ENCODE data around the gene CYP2R1.
A peak's percentile ranks its signal among the peaks of the same experiment; 100 is the strongest.
"Not testable (repeated sequence)": the region's sequence is repeated elsewhere in the genome, so short reads cannot be mapped to it uniquely, and the experiment has no call there.

The CYP2R1 gene

DNA sequence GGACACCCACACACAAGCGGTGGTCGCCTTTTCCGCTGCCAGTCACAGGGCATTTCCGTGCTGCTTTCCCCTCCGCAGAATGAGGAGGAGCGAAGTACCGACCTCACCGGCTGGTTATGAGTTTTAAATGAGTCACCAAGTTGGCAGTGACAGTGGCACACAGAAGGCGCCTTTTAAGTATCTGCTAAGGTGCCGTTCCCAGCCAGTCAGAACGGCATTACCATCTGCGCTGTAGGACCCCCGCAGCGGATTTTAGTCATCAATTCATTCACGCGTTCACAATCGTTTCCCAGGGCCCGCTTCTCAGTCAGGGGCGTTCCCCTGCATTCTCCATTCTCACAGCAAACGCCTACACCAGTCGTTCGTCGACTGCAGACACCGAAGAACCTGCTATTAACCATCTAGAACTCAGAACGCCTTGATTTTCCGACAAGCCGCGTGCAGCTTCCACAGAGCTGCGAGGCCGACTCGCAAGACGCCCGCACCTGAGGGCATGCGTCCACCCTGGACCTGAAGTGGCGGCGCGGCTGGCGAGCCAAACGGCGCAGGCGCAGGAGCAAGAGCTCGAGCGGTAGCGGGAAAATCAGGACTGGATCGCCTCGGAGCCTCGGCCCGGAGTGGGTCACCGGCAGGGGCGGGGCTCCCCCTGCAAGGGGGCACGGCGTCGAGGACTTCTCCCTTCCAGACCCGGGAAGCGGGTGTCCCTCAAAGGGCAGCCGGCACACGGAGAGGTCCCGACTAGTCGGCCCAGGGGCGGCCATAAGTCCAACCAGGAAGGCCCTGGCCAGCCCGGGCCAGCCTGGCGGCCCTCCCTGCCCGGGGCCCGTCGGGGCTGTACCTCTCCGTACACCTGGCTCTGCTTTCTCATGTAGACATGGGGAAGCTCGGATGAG, 642 bp downstream of the CYP2R1 start:
- peak; percentile 82 for DNase-seq

DNA sequence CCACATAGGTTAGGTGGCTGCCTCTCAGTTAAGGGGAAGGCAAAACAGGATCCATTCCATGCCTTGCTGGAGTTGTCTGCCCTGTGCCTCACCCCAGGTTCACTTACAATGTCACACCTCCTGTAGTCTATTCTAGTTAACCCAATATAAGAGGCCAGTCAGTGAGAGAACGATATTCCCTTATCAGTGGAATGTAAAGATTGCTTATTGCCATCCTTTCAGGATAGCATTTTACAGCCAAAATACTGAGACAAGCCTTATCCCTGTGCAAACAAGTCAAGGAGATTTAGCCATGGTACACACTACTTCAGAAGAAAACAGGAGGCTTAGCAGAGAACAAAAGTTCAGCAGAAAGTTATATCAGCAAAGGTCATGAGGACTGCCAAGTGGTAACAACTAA, 5.5 kb downstream of the CYP2R1 start:
- DNase-seq = no peak

DNA sequence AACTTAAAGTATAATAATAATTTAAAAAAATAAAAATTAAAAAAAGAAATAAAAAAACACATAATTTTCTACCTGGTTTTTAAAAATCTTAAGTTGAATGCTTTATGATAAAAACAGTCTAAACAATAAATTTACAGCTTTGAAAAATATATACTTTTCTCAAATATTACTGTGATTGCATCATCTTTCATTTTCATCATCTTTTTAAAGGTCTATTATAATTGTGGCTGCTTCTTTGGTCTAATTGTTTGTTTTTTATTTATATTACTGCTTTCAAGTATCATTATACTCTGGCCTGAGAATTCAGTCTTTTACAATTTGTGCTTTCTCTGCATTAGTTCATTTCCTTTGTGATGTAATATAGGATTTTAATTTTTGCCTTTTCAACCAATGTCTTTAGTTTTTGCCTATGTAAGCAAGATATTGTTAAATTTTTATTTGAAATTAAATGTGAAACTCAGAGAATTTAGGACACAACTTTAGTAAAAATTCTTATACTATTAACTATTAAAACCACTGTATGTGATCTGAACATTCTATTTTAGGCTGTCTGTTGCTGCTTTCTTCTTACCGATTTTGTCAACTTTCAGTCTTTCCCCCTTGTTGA, 7.3 kb downstream of the CYP2R1 start:
- DNase-seq = no peak

DNA sequence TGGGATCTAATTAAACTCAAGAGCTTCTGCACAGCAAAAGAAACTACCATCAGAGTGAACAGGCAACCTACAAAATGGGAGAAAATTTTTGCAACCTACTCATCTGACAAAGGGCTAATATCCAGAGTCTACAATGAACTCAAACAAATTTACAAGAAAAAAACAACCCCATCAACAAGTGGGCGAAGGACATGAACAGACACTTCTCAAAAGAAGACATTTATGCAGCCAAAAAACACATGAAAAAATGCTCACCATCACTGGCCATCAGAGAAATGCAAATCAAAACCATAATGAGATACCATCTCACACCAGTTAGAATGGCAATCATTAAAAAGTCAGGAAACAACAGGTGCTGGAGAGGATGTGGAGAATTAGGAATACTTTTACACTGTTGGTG, 8.3 kb downstream of the CYP2R1 start:
- not testable (repeated sequence) for DNase-seq

DNA sequence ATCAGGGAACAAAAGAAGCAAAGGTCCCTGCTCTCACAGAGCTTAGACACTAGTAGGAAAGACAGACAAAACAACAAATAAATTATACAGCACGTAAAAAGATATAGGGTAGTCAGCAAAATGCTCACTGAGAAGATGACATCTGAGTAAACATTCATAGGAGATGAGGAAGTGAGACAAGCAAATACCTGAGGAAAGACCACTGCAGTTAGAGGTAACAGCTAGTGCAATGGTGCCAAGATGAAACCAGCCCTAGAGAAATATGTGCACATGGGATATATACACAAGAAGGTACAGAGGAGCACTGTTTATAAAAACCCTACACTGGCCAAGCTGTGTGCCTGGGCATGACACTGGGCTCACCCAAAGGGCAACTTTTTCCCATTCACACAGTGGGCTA, 9.8 kb downstream of the CYP2R1 start:
- no peak for DNase-seq

DNA sequence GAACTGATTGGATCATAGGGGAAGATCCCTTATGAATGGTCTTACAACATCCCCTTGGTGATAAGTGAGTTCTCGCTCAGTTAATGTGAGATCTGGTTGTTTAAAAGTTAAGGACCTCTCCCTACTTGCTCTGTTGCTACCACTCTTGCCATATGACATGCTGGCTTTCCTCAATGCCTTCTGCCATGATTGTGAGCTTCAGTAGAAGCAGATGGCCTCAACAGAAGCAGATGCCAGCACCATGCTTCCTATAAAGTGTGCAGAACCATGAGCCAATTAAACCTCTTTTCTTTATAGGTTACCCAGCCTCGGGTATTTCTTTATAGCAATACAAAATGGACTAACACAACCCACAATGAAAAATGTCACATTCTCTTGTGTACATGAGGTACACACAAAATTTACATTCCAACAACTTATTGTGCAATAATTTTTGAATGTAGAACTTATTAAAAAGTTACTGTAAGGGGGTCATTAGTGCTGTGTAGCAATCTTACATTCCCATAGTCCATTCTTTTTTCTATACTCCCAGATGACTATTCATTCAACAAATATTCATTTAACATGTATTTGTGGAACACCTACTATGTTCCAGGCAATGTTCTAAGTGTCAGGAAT, 10.3 kb downstream of the CYP2R1 start:
- DNase-seq = peak; percentile 1

DNA sequence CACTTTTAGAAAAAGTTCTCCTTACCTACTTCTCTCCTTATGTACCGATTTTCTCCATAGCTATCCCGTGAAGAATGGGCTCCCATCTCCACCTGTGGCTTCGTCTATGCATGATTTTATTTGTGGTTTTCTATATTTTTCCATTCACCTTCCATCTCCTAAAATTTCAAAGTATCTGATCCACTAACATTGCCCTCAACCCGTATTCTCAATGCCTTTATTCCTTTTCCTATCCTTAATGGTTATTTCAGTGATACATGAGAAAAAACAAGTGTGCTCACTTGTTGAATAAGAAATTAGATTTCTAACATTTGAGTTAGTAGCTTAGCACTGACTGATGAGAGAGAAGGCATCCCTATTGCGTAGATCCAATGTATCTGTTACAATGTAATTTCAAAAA, 16.9 kb downstream of the CYP2R1 start:
- no peak for DNase-seq

DNA sequence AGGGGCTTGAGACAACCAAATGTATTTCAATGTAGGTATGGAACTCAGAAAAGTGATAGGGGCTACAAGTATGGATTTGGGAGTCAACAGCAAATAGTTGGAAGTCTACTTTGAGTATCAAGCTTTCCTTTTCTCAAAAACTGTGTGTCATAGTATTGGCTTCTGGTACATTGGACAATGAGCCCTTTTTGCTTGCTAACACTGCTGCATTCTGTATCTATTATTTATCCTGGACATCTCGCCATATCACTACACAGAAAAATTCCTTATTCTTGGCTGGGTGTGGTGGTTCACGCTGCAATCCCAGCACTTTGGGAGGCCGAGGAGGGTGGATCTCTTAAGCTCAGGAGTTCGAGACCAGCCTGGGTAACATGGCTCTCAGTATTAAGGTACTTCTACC, 18.4 kb downstream of the CYP2R1 start:
- no peak for DNase-seq

DNA sequence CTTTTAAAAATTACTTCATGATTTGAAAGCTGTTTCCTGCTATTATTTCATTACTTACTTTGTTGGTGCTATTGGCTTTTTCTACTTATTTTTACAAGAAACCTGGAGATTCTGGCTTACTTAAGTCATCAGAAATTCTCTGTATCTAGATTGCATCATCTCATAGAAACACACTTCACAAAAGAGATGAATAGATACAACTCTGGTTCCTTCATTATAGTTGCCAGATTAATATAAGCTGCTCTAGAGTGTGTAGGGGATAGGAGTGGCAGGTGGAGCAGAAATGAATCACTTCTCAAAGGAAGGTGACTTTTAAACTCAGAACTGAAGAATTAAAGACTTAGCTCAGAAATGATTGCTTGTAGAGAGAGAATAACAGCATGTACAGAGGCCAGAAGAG, 20.0 kb downstream of the CYP2R1 start:
- DNase-seq = no peak

DNA sequence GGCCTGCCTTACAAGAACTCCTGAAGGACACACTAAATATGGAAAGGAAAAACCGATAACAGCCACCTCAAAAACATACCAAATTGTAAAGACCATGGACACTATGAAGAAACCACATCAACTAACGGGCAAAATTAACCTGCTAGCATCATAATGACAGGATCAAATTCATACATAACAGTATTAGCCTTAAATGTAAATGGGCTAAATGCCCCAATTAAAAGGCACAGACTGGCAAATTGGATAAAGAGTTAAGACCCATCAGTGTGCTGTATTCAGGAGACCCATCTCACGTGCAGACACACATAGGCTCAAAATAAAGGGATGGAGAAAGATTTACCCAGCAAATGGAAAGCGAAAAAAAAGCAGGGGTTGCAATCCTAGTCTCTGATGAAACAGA, 28.3 kb downstream of the CYP2R1 start:
- not testable (repeated sequence) for DNase-seq

DNA sequence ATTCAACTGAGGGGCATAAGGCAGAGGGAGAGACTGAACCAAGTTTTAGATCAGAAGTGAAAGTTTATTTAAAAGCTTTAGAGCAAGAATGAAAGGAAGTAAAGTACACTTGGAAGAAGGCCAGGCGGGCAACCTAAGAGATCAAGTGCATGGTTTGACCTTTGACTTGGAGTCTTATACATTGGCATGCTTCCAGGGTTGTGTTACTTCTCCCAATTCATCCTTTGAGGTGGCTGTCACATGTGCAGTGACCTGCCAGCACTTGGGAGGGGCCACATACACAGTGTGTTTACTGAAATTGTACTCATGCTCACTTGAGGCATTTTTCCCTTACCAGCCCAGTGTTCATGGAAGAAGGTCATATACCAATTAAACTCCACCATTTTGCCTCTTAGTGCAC, 30.4 kb downstream of the CYP2R1 start:
- no peak for DNase-seq

DNA sequence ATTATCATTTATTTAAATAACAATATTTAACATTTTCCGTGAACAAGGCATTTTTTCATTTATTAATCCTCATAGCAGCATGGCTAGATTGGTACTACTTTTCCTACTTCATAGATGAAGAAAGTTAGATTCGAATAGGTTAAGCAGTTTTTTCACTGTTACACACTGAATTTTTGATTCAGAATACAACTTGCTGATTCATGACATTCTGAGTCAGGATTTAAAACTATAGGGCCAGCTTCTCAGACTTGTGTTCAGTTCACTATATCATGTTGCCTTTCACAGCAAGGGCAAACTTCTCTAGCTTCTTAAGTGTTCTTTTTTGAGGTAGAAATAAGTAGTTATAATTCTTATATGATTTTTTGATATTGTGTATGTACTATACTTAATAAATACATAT, 31.5 kb downstream of the CYP2R1 start:
- DNase-seq = no peak

DNA sequence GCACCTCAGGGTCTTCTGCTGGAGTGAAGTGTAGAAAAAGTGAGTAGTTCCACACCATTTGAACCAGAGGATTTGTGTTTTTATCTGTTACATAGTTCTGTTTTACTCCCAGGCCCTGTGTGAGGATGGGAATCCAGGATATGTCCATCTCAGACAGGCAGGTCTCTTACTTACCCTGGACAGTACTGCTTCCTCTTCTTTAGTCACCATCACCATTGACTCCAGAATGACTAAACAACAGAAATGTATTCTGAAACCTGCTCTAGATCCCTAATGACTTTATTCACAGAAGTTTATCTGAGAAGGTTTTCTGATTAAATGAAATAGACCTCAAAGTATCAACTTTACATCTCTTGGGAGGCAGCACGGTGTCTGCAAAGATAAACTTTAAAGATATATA, 33.6 kb downstream of the CYP2R1 start:
- DNase-seq = no peak

DNA sequence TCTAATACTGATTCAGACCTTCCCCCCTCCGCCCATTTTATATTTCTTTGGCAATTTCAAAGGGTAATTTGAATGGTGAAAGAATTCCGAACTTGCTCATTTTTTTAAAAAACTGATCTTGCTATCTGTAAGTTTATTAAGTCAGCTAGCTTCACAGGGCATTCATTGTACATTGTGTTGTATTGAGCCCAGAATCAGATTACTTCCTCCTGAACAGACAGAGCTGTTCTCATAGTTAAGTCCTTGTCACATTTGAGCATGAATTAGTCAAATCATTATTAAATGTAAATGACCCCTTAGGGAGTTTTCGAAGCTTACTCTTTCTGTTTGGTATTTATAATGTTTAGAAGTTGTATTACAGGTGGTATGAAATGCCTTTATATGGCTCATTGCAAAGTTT, 34.4 kb downstream of the CYP2R1 start:
- no peak for DNase-seq

DNA sequence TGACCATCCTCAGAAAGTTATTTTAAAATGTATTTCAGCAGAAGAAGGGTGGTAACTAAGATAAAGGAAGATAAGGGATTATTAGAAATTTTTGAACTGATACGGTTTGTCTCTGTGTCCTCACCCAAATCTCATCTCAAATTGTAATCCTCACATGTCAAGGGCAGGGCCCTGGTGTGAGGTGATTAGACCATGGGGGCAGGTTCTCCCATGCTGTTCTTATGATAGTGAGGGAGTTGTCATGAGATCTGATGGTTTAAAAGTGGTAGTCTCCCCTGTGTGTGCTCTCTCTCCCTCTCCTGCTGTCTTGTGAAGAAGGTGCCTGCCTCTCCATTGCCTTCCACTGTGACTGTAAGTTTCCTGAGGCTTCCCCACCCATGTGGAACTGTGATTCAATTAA, 36.1 kb downstream of the CYP2R1 start:
- no peak for DNase-seq

DNA sequence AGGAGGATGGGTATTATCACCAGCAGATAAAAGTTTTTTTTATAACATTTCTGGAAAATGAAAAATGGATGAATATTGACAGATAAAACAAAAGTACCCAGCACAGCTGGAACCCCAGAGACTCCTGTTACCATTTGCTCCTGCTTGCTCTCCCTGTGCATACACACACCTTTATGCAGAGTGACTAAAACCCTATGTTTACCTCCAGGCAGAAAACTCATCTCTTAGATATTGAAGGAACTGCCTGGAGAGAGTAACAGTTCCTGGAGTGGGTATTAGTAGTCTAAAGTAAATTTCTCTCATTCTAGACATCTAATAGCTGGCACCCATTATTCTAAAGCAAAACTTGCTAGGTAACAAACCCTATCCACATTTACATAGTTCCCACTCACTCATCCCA, 38.0 kb downstream of the CYP2R1 start:
- no peak for DNase-seq

DNA sequence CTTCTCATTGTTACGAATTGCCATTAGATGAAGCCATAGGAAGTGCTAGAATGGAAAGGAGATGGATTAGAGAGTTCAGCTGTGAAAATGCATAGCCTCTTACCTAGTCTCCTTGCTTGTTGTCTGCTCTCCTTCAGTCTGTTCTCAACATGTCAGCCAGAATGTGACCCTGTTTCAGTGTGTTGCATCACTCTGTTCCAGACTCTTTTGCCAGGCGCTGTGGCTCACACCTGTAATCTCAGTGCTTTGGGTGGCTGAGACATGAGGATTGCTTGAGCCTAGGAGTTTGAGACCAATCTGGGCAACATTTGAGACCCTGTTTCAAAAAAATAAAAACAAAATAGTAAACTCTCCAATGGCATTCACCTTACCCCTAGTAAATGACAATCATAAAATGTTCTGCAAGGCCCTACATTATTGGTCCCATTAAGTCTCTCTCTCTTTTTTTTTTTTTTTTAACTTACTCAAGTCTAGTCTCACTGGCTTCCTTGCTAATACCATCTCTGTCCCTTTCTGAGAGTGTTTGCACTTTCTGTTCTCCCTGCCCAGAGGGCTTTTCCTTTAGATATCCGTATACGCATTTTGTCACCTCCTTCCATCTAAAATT, 39.4 kb downstream of the CYP2R1 start:
- no peak for DNase-seq

DNA sequence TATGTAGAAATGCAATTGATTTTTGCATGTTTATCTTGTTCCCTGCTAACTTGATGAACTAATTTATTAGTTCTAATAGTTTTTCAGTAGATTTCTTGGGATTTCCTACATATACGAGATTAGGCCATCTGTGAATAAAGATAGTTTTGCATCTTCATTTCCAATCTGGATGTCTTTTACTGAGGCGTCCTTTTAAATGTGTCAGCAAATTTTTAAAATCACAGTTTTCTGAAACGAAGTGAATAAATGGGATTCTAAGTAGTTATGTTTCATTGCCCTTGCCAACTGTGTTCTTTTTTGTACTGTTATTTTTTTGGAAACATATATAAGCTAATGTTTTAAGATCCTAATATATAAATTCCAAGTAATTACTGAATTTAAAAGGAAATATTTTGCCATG, 50.0 kb downstream of the CYP2R1 start:
- no peak for DNase-seq

DNA sequence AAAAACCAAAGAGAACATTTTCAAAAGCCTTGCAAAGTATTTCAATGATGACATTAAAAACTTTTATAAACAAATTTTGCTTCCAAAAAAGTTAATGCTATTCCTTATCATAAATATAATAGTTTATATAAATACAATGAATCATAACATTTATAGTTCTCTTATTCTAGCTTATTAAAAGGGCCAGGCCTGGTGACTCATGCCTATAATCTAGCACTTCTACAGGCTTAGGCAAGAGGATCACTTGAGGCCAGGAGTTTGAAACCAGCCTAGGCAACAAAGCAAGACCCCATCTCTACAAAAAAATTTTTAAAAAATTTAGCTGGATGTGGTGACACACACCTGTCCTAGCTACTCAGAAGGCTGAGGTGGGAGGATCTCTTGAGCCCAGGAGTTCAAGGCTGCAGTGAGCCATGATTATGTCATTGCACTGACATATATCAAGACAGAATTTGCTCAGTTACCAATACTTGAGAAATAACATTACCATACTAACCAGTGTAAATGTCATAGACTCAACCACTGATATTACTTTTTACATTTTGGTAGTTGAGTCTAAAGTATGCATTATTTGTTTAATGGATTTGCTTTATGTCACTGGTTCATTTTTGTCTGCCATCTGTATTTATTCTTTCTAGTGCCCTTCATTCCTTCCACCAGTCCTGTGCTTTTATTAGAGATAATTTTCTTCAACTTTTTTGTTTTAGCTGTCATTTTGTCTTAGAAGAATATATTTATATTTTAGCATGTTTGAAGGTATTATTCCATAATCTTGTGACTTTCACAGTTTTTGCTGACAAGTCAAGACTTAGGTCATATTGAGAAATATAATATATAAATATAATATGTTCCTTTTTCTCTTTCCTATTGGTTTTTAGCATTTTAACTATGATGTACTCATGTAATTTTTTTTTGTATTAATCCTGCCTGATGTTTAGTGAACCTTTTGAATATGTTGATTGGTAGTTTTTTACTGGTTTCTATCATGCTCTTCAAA, 56.2 kb downstream of the CYP2R1 start:
- DNase-seq = no peak

All from NCI-H1694 treated with DMSO at 0.1 percent for 48 hours (cell line).